Stimulated activated CD4-positive, alpha-beta T cell treated with anti-CD3 and anti-CD28 coated beads, TNF-alpha, amount 100 ng/mL, for 24 hours (primary cell): ENCODE measurements around the gene NFAT5.
"Not testable (repeated sequence)": the region's sequence is repeated elsewhere in the genome, so short reads cannot be mapped to it uniquely, and the experiment has no call there.

Experiments
- DNase-seq, 3 experiments: peaks; one replicate each; pipeline ENCODE4 v3.0.0-alpha.2; 2020; ENCODE audit warnings: low read depth in 3 of 3

Gene NFAT5

GRCh38 chr16:69565671-69566239, at the start of gene NFAT5:
TSS of gene NFAT5 (plus strand) at chr16:69565966. CDS start at chr16:69566302, 336 bp downstream.
- DNase-seq = peak; percentile 79 to 84 (median 81)

- DNase-seq = not testable (repeated sequence)
Measured at GRCh38 chr16:69517914-69518313, 47.9 kb upstream of the NFAT5 start.

- no peak for DNase-seq
Measured at GRCh38 chr16:69520413-69520799, 45.4 kb upstream of the NFAT5 start.

- DNase-seq = peak in 1 of 3 experiments; percentile 19
Measured at GRCh38 chr16:69520800-69521602, 44.8 kb upstream of the NFAT5 start.

GRCh38 chr16:69522041-69522578, 43.7 kb upstream of the NFAT5 start:
- DNase-seq = no peak

- DNase-seq = no peak
Measured at GRCh38 chr16:69522732-69523404, 42.9 kb upstream of the NFAT5 start.

- DNase-seq = no peak
Measured at GRCh38 chr16:69523566-69524305, 42.0 kb upstream of the NFAT5 start.

- no peak for DNase-seq
Measured at GRCh38 chr16:69526831-69527655, 38.7 kb upstream of the NFAT5 start.

- DNase-seq = no peak
Measured at GRCh38 chr16:69531988-69532387, 33.8 kb upstream of the NFAT5 start.

GRCh38 chr16:69532641-69533455, 32.9 kb upstream of the NFAT5 start:
- DNase-seq = no peak

GRCh38 chr16:69534720-69535119, 31.0 kb upstream of the NFAT5 start:
- no peak for DNase-seq

GRCh38 chr16:69535123-69536050, 30.4 kb upstream of the NFAT5 start:
- no peak for DNase-seq

GRCh38 chr16:69537706-69538080, 28.1 kb upstream of the NFAT5 start:
- DNase-seq = no peak

- no peak for DNase-seq
Measured at GRCh38 chr16:69538808-69539207, 27.0 kb upstream of the NFAT5 start.

GRCh38 chr16:69542974-69543373, 22.8 kb upstream of the NFAT5 start:
- no peak for DNase-seq

GRCh38 chr16:69544088-69544487, 21.7 kb upstream of the NFAT5 start:
- no peak for DNase-seq

GRCh38 chr16:69546663-69547062, 19.1 kb upstream of the NFAT5 start:
- not testable (repeated sequence) for DNase-seq

GRCh38 chr16:69553332-69553731, 12.4 kb upstream of the NFAT5 start:
- no peak for DNase-seq

- no peak for DNase-seq
Measured at GRCh38 chr16:69554495-69554894, 11.3 kb upstream of the NFAT5 start.
